IMR-90 (cell line): ENCODE data around the gene PHC3. TPM values are rescaled to one million over a fixed set of nuclear protein-coding genes. Genes with fewer than 3 reads are reported as not detected.

Experiments
- ATAC-seq: fragments of 200-7000 bp; cut with Tn5 transposase; 2 replicates; pipeline ENCODE4 v1.9.1; 2020; ENCODE audit warnings: low read depth, mild to moderate bottlenecking, moderate library complexity
- BruUV-seq: library from RNA; stranded (reverse); fragments of 400-500 nt; replicated peaks from 2 replicates; lab custom pipeline; 2021; lab: Mats Ljungman, UMichigan
- CTCF ChIA-PET: fragments of 300-600 bp; formaldehyde crosslinking; extraction: SDS; loops from one replicate; lab custom pipeline; 2021; ENCODE audit warnings: antibody characterized with exemption; lab: Yijun Ruan, JAX
- POLR2A ChIA-PET: fragments of 300-600 bp; sonication (Branson Sonifier 250); formaldehyde crosslinking; loops from one replicate; lab custom pipeline; 2022; ENCODE audit warnings: antibody characterized with exemption; ENCODE audit not compliant: unreplicated experiment; lab: Charles Lee
- DNase-seq: peaks from one replicate; pipeline ENCODE4 v3.0.0; 2013
- H2AFZ ChIP-seq: replicated peaks from 2 replicates; pipeline ENCODE3; 2013; ENCODE audit warnings: low read length, mild to moderate bottlenecking; ENCODE audit not compliant: poor library complexity
- H2AK5ac ChIP-seq: 2 replicates; pipeline ENCODE4 v1.6.1; 2013; ENCODE audit warnings: low read depth, low read length, inconsistent platforms
- H2AK9ac ChIP-seq: replicated peaks from 2 replicates; pipeline ENCODE3; 2013; ENCODE audit warnings: mild to moderate bottlenecking, low read depth, low read length, moderate library complexity; ENCODE audit not compliant: poor library complexity
- H2BK120ac ChIP-seq: 2 replicates; pipeline ENCODE4 v1.6.1; 2013; ENCODE audit warnings: low read depth, low read length, inconsistent platforms
- H2BK15ac ChIP-seq: 3 replicates; pipeline ENCODE4 v1.6.1; 2013; ENCODE audit warnings: low read depth, low read length, inconsistent platforms
- H2BK20ac ChIP-seq: 2 replicates; pipeline ENCODE4 v1.6.1; 2013; ENCODE audit warnings: low read depth, mild to moderate bottlenecking, inconsistent platforms, low read length, moderate library complexity
- H2BK5ac ChIP-seq: 2 replicates; pipeline ENCODE4 v1.6.1; 2013; ENCODE audit warnings: mild to moderate bottlenecking, low read depth, low read length, inconsistent platforms; ENCODE audit not compliant: poor library complexity, severe bottlenecking
- H3K14ac ChIP-seq: replicated peaks from 2 replicates; pipeline ENCODE4 v1.6.1; 2013; ENCODE audit warnings: low read depth, low read length, inconsistent platforms
- H3K18ac ChIP-seq: 2 replicates; pipeline ENCODE4 v1.6.1; 2013; ENCODE audit warnings: low read depth, low read length, control low read depth
- H3K23ac ChIP-seq: 2 replicates; pipeline ENCODE4 v1.6.1; 2013; ENCODE audit warnings: low read depth, low read length, inconsistent platforms
- H3K27ac ChIP-seq: 2 replicates; pipeline ENCODE4 v1.5.1; 2013; ENCODE audit warnings: mild to moderate bottlenecking, control low read depth, low read length; ENCODE audit not compliant: insufficient read depth
- H3K27me3 ChIP-seq: 2 replicates; pipeline ENCODE4 v1.6.1; 2013; ENCODE audit warnings: low read length; ENCODE audit not compliant: control insufficient read depth, insufficient read depth
- H3K36me3 ChIP-seq: 2 replicates; pipeline ENCODE4 v1.6.1; 2013; ENCODE audit warnings: low read length, mixed read lengths; ENCODE audit not compliant: control insufficient read depth, insufficient read depth
- H3K4ac ChIP-seq: 2 replicates; pipeline ENCODE4 v1.6.1; 2013; ENCODE audit warnings: low read depth, low read length, inconsistent platforms
- H3K4me1 ChIP-seq: 2 replicates; pipeline ENCODE4 v1.6.1; 2013; ENCODE audit warnings: low read length, mixed read lengths; ENCODE audit not compliant: control insufficient read depth, insufficient read depth
- H3K4me2 ChIP-seq: 2 replicates; pipeline ENCODE4 v1.6.1; 2013; ENCODE audit warnings: low read depth, mild to moderate bottlenecking, control low read depth, low read length, moderate library complexity
- H3K4me3 ChIP-seq: 2 replicates; pipeline ENCODE4 v1.5.1; 2013; ENCODE audit warnings: low read depth, mild to moderate bottlenecking, control low read depth, low read length, moderate library complexity; ENCODE audit not compliant: insufficient read depth
- H3K56ac ChIP-seq: 2 replicates; pipeline ENCODE4 v1.6.1; 2013; ENCODE audit warnings: low read length, inconsistent platforms; ENCODE audit not compliant: insufficient read depth; ENCODE audit errors: extremely low read depth
- H3K79me1 ChIP-seq, 2 experiments: 2 replicates each; pipeline ENCODE4 v1.6.1; 2013; ENCODE audit warnings: low read length in 2 of 2, inconsistent platforms in 1 of 2, low read depth in 1 of 2
- H3K9ac ChIP-seq: 2 replicates; pipeline ENCODE4 v1.6.1; 2013; ENCODE audit warnings: low read depth, low read length, control low read depth
- H3K9me1 ChIP-seq: 2 replicates; pipeline ENCODE4 v1.6.1; 2013; ENCODE audit warnings: low read length, inconsistent platforms; ENCODE audit not compliant: insufficient read depth
- H3K9me3 ChIP-seq: 2 replicates; pipeline ENCODE4 v1.6.1; 2013; ENCODE audit warnings: low read length; ENCODE audit not compliant: control insufficient read depth, insufficient read depth
- H4K20me1 ChIP-seq: 2 replicates; pipeline ENCODE4 v1.6.1; 2013; ENCODE audit warnings: low read length, inconsistent platforms; ENCODE audit not compliant: insufficient read depth
- H4K5ac ChIP-seq: 2 replicates; pipeline ENCODE4 v1.6.1; 2013; ENCODE audit warnings: mild to moderate bottlenecking, low read depth, low read length, control low read depth
- H4K8ac ChIP-seq, 2 experiments: 2 replicates each; pipeline ENCODE4 v1.6.1; 2013; ENCODE audit warnings: low read depth in 2 of 2, low read length in 2 of 2, control low read depth in 1 of 2, inconsistent platforms in 1 of 2
- H4K91ac ChIP-seq: 2 replicates; pipeline ENCODE4 v1.6.1; 2013; ENCODE audit warnings: low read depth, low read length, inconsistent platforms; ENCODE audit not compliant: insufficient read depth
- CTCF ChIP-seq: conservative IDR thresholded peaks from 2 replicates; pipeline ENCODE4 v1.5.1; 2012; ENCODE audit warnings: mild to moderate bottlenecking, low read depth, low read length, improper control_type of control experiment
- MXI1 ChIP-seq: IDR thresholded peaks from 2 replicates; pipeline ENCODE4 v1.6.1; 2012; ENCODE audit warnings: low read depth, mild to moderate bottlenecking, low read length, moderate library complexity, borderline replicate concordance
- SMC3 ChIP-seq: fragments of 150-350 bp; IDR thresholded peaks from 2 replicates; pipeline ENCODE4 v1.6.1; 2016; ENCODE audit warnings: low read depth, mild to moderate bottlenecking, antibody characterized with exemption, low read length, moderate library complexity
- WGBS, 2 experiments: methylation state at CpG; one replicate each; pipeline versions ENCODE4 v1.1.5 to v1.1.7; 2013; ENCODE audit warnings: missing lambda C conversion rate in 2 of 2; ENCODE audit not compliant: insufficient read length in 1 of 2; ENCODE audit errors: extremely low coverage in 2 of 2; 5-methylcytosine and 5-hydroxymethylcytosine counted together
- dilution Hi-C: fragments of 300-500 bp; cut with HindIII; formaldehyde crosslinking; loops from one replicate; pipeline ENCODE4 v1.14.3; 2018; ENCODE audit warnings: low sequenced_read_pairs; ENCODE audit not compliant: unreplicated experiment
- in situ Hi-C: fragments of 300-500 bp; cut with MboI; formaldehyde crosslinking; loops from 3 replicates; pipeline ENCODE4 v1.14.3; 2019; ENCODE audit warnings: low sequenced_read_pairs, inconsistent platforms, mixed read lengths
- intact Hi-C: fragments of 100-400 bp; cut with micrococcal nuclease; formaldehyde crosslinking; loops from 2 replicates; pipeline ENCODE4 v1.10.0; 2022
- polyA plus RNA-seq, 3 experiments: library from polyadenylated mRNA; depleted of rRNA; stranded (reverse); fragments of >200 nt; gene quantifications; 2 replicates each; pipeline ENCODE4 v1.2.3, GENCODE V29; 2012; ENCODE audit warnings: low replicate concordance in 1 of 3
- total RNA-seq: library from RNA; depleted of rRNA; stranded (reverse); fragments of >200 nt; gene quantifications from 2 replicates; pipeline ENCODE4 v1.2.3, GENCODE V29; 2012

PHC3 gene
- total and polyA plus RNA-seq, 2 of the 4 experiments (the other 2 are of a cell fraction), result 18.3 to 26.3 TPM

GRCh38 chr3:170062068-170062467 is 119.5 kb downstream of the PHC3 start:
- dilution Hi-C loops (no loop called here), in situ Hi-C loops (no loop called here), intact Hi-C loops (no loop called here)
- DNase-seq, result no peak
- CTCF ChIA-PET, result no interaction called here
- H3K4me1 ChIP-seq, result no peaks in the 10 kb centered on the region
- H3K36me3 ChIP-seq, result no peaks in the 10 kb centered on the region
- 92% methylated on average over 14 of the region's 20 CpGs; no CpG with 5 or more reads in 1 of the 2 experiments for WGBS, 2 experiments
- no peak overlapping the region for H3K4me3 ChIP-seq
- no peak overlapping the region for H2AK9ac ChIP-seq
- no peak overlapping the region for H3K14ac ChIP-seq
- H3K27ac ChIP-seq, result no peak overlapping the region
- no peaks in the 10 kb centered on the region for H3K9me3 ChIP-seq
- no peak overlapping the region for H2BK15ac ChIP-seq
- no peaks in the 10 kb centered on the region for H3K79me1 ChIP-seq
- H2BK120ac ChIP-seq, result no peak overlapping the region
- no peak overlapping the region for H3K9ac ChIP-seq
- H4K5ac ChIP-seq, result no peak overlapping the region
- H3K18ac ChIP-seq, result no peak overlapping the region
- H2BK20ac ChIP-seq, result no peak overlapping the region
- TF ChIP-seq CTCF (no peak), SMC3 (no peak), MXI1 (no peak)
- no peak overlapping the region for H2BK5ac ChIP-seq
- no peak overlapping the region for H4K8ac ChIP-seq
- H2AK5ac ChIP-seq, result no peak overlapping the region
- H4K91ac ChIP-seq, result no peak overlapping the region
- H3K4ac ChIP-seq, result no peak overlapping the region
- BruUV-seq, result no TSS peak
- no peak overlapping the region for H3K56ac ChIP-seq
- H3K9me1 ChIP-seq, result no peaks in the 10 kb centered on the region
- no peak for ATAC-seq
- POLR2A ChIA-PET, result interaction anchor here (0.5 kb wide), 1 partner anchor 310 kb away, joined by 3 read pairs; no protein-coding TSS in a partner anchor
- H3K4me2 ChIP-seq, result no peak overlapping the region
- no peak overlapping the region for H2AFZ ChIP-seq
- H3K23ac ChIP-seq, result no peak overlapping the region
- H4K20me1 ChIP-seq, result no peaks in the 10 kb centered on the region
- no peaks in the 10 kb centered on the region for H3K27me3 ChIP-seq
